HG03175 (cell line): ENCODE results near the gene STX7.

ENCODE experiments used
- ATAC-seq: cut with Tn5 transposase; IDR thresholded peaks from one replicate; pipeline ENCODE4 v1.9.1; 2021; ENCODE audit warnings: mild to moderate bottlenecking, moderate library complexity; ENCODE audit not compliant: unreplicated experiment

STX7 gene

GRCh38 chr6:132506869-132507808, 5.8 kb downstream of the STX7 start:
- no peak for ATAC-seq

GRCh38 chr6:132506461-132506860, 6.5 kb downstream of the STX7 start:
- ATAC-seq, result no peak

- ATAC-seq, result no peak
These were observed 7.8 kb downstream of the STX7 start for GRCh38 chr6:132505158-132505557.

GRCh38 chr6:132504757-132505156, 8.2 kb downstream of the STX7 start:
- ATAC-seq, result no peak

GRCh38 chr6:132499757-132500156, 13.2 kb downstream of the STX7 start:
- ATAC-seq, result no peak

- peak; percentile 74 for ATAC-seq
These were observed 14.3 kb downstream of the STX7 start for GRCh38 chr6:132498638-132499037.

- ATAC-seq, result no peak
These were observed 16.3 kb downstream of the STX7 start for GRCh38 chr6:132496519-132497180.

GRCh38 chr6:132495604-132496079, 17.3 kb downstream of the STX7 start:
- ATAC-seq, result peak; percentile 44

- peak; percentile 27 for ATAC-seq
These were observed 18.0 kb downstream of the STX7 start for GRCh38 chr6:132494954-132495353.

GRCh38 chr6:132491881-132492280, 21.0 kb downstream of the STX7 start:
- ATAC-seq, result no peak

- no peak for ATAC-seq
These were observed 21.6 kb downstream of the STX7 start for GRCh38 chr6:132491303-132491702.

- peak; percentile 49 for ATAC-seq
These were observed 22.3 kb downstream of the STX7 start for GRCh38 chr6:132490478-132491204.

- peak; percentile 37 for ATAC-seq
These were observed 22.9 kb downstream of the STX7 start for GRCh38 chr6:132490024-132490423.

- no peak for ATAC-seq
These were observed 23.5 kb downstream of the STX7 start for GRCh38 chr6:132489376-132489775.

GRCh38 chr6:132487762-132488161, 25.2 kb downstream of the STX7 start:
- ATAC-seq, result no peak

GRCh38 chr6:132484680-132485018, 28.3 kb downstream of the STX7 start:
- no peak for ATAC-seq

- ATAC-seq, result peak; percentile 82
These were observed 28.9 kb downstream of the STX7 start for GRCh38 chr6:132483779-132484679.

GRCh38 chr6:132482581-132482980, 30.3 kb downstream of the STX7 start:
- no peak for ATAC-seq

- ATAC-seq, result peak; percentile 31
These were observed 31.7 kb downstream of the STX7 start for GRCh38 chr6:132481189-132481588.

GRCh38 chr6:132479131-132479530, 33.8 kb downstream of the STX7 start:
- no peak for ATAC-seq
